Naive thymus-derived CD4-positive, alpha-beta T cell (primary cell): Measurements from ENCODE around the gene RTN4R. TPM values are rescaled to one million over a fixed set of nuclear protein-coding genes. Genes with fewer than 3 reads are reported as not detected.
"Not testable (repeated sequence)": the region's sequence is repeated elsewhere in the genome, so short reads cannot be mapped to it uniquely, and the experiment has no call there.

Source experiments
- ATAC-seq: fragments of 150-1000 bp; cut with Tn5 transposase; 2 replicates; pipeline ENCODE4 v1.10.0; 2021; ENCODE audit warnings: mild to moderate bottlenecking, moderate library complexity
- CTCF ChIA-PET: fragments of 350-600 bp; sonication (Branson Sonifier 250); formaldehyde crosslinking; loops from one replicate; lab custom pipeline; 2021; ENCODE audit warnings: antibody characterized with exemption; lab: Charles Lee
- POLR2A ChIA-PET: fragments of 350-600 bp; sonication (Branson Sonifier 250); formaldehyde crosslinking; loops from one replicate; lab custom pipeline; 2021; ENCODE audit warnings: antibody characterized with exemption, inconsistent platforms; lab: Charles Lee
- DNase-seq, 9 donors: peaks; one replicate each; pipeline versions ENCODE4 v3.0.0 to v3.0.0-alpha.2; 2020 to 2022; ENCODE audit warnings: mixed read lengths in 1 of 9
- H3K27ac ChIP-seq: one replicate; pipeline ENCODE4 v1.7.0; 2013; ENCODE audit warnings: mild to moderate bottlenecking, low read depth, low read length, moderate library complexity
- H3K27me3 ChIP-seq, 2 donors: one replicate each; pipeline ENCODE4 v1.7.0; 2013; ENCODE audit warnings: low read length in 2 of 2, mild to moderate bottlenecking in 2 of 2, moderate library complexity in 2 of 2; ENCODE audit not compliant: control insufficient read depth in 2 of 2, insufficient read depth in 2 of 2
- H3K36me3 ChIP-seq, 3 experiments: 1 replicate in 2 of 3; 2 replicates in 1 of 3; pipeline ENCODE4 v1.7.0; 2013; ENCODE audit warnings: low read length in 3 of 3, mild to moderate bottlenecking in 3 of 3, moderate library complexity in 1 of 3; ENCODE audit not compliant: insufficient read depth in 3 of 3, control insufficient read depth in 2 of 3
- H3K4me1 ChIP-seq, 2 donors: one replicate each; pipeline ENCODE4 v1.7.0; 2013; ENCODE audit warnings: low read length in 2 of 2, mild to moderate bottlenecking in 2 of 2, moderate library complexity in 1 of 2; ENCODE audit not compliant: control insufficient read depth in 2 of 2, insufficient read depth in 2 of 2
- H3K4me3 ChIP-seq: 2 replicates; pipeline ENCODE4 v1.7.0; 2013; ENCODE audit warnings: mild to moderate bottlenecking, low read length
- H3K9me3 ChIP-seq, 3 experiments: 1 replicate in 2 of 3; 2 replicates in 1 of 3; pipeline ENCODE4 v1.7.0; 2013; ENCODE audit warnings: low read length in 3 of 3; ENCODE audit not compliant: control insufficient read depth in 2 of 3
- H3K27ac Mint-ChIP-seq, 9 donors: one replicate each; pipeline ENCODE4 v1.8.0; 2020 to 2022; ENCODE audit warnings: mixed read lengths in 9 of 9, mild to moderate bottlenecking in 8 of 9, moderate library complexity in 5 of 9, inconsistent platforms in 2 of 9
- H3K27me3 Mint-ChIP-seq, 5 donors: one replicate each; pipeline ENCODE4 v1.8.0; 2021 to 2022; ENCODE audit warnings: mixed read lengths in 5 of 5, mild to moderate bottlenecking in 1 of 5
- H3K36me3 Mint-ChIP-seq, 5 donors: one replicate each; pipeline ENCODE4 v1.8.0; 2020 to 2022; ENCODE audit warnings: mixed read lengths in 5 of 5, mild to moderate bottlenecking in 3 of 5, inconsistent platforms in 1 of 5
- H3K4me1 Mint-ChIP-seq, 7 donors: one replicate each; pipeline ENCODE4 v1.8.0; 2020 to 2022; ENCODE audit warnings: mixed read lengths in 7 of 7, mild to moderate bottlenecking in 3 of 7, inconsistent platforms in 1 of 7
- H3K4me3 Mint-ChIP-seq, 10 donors: one replicate each; pipeline ENCODE4 v1.8.0; 2020 to 2022; ENCODE audit warnings: mild to moderate bottlenecking in 10 of 10, mixed read lengths in 10 of 10, moderate library complexity in 6 of 10, inconsistent platforms in 2 of 10
- H3K9me3 Mint-ChIP-seq, 11 donors: one replicate each; pipeline ENCODE4 v1.8.0; 2020 to 2022; ENCODE audit warnings: mixed read lengths in 11 of 11, mild to moderate bottlenecking in 4 of 11, inconsistent platforms in 1 of 11, moderate library complexity in 1 of 11
- intact Hi-C, 2 donors: fragments of 100-400 bp; cut with micrococcal nuclease; formaldehyde crosslinking; loops; one replicate each; pipeline ENCODE4 v1.15.1; 2023
- polyA plus RNA-seq, 2 donors: library from polyadenylated mRNA; unstranded; fragments of 300-500 nt; fragmentation: Illumina TruSeq; gene quantifications; one replicate each; pipeline ENCODE4 v1.2.3, GENCODE V29; 2021
- total RNA-seq, 6 experiments: library from RNA in 5 of 6; stranded (reverse) in 5 of 6; gene quantifications; 1 replicate in 5 of 6; 2 replicates in 1 of 6; pipeline ENCODE4 v1.2.3 and lab custom pipeline; 2021 to 2026

Gene RTN4R
- total and polyA plus RNA-seq, 7 experiments from 2014 or later = 0.98 to 2.9 (median 2.0) TPM

DNA sequence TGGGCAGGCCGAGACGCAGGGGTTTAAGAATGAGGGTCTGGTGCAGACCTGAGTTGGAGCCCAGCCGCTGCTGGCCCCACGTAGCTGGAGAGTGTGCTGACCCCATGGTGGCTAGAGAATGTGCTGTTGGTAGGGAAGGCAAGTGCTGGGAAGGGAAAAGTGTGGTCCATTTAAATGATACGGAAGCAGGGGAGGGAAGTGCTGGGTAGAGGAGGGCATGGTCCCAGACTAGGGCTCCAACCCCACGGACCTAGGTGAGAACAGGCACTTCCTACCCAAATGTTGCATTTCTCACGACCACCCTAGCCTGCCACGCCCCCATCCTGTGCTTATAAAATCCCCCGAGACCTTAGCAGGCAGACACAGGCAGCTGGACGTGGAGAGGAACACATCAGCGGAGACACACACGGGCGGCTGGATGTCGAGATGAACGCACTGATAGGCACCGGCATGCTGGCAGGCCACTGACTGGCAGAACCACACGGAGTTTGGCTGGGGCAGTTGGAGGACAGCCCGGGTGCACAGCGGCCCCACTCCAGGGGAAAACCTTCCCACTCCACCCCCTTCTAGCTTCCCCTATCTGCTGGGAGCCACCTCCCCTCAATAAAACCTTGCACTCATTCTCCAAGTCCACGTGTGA is 18.8 kb upstream of the RTN4R start:
- H3K27ac Mint-ChIP-seq = peak overlapping the region in 1 of 9 donors; percentile 12
- H3K27ac ChIP-seq, H3K4me1 Mint-ChIP-seq, H3K9me3 Mint-ChIP-seq, intact Hi-C loops, ATAC-seq, H3K36me3 ChIP-seq, H3K4me1 ChIP-seq, POLR2A ChIA-PET, DNase-seq, CTCF ChIA-PET, H3K4me3 Mint-ChIP-seq, H3K36me3 Mint-ChIP-seq, H3K27me3 ChIP-seq, H3K27me3 Mint-ChIP-seq, H3K9me3 ChIP-seq, H3K4me3 ChIP-seq: not testable (repeated sequence)

- H3K27ac Mint-ChIP-seq, H3K9me3 Mint-ChIP-seq, H3K27me3 Mint-ChIP-seq, intact Hi-C loops, H3K27me3 ChIP-seq, POLR2A ChIA-PET, H3K27ac ChIP-seq, ATAC-seq, H3K4me1 ChIP-seq, H3K9me3 ChIP-seq, H3K36me3 Mint-ChIP-seq, DNase-seq, H3K4me3 ChIP-seq, H3K36me3 ChIP-seq, H3K4me1 Mint-ChIP-seq: not testable (repeated sequence)
- H3K4me3 Mint-ChIP-seq = peak overlapping the region in 1 of 10 donors; percentile 13
- CTCF ChIA-PET = interaction anchor here (0.9 kb wide), 1 partner anchor 129 kb away, joined by 6 read pairs; no protein-coding TSS in a partner anchor
Measured at GRCh38 chr22:20286312-20286660, 18.2 kb upstream of the RTN4R start.

DNA sequence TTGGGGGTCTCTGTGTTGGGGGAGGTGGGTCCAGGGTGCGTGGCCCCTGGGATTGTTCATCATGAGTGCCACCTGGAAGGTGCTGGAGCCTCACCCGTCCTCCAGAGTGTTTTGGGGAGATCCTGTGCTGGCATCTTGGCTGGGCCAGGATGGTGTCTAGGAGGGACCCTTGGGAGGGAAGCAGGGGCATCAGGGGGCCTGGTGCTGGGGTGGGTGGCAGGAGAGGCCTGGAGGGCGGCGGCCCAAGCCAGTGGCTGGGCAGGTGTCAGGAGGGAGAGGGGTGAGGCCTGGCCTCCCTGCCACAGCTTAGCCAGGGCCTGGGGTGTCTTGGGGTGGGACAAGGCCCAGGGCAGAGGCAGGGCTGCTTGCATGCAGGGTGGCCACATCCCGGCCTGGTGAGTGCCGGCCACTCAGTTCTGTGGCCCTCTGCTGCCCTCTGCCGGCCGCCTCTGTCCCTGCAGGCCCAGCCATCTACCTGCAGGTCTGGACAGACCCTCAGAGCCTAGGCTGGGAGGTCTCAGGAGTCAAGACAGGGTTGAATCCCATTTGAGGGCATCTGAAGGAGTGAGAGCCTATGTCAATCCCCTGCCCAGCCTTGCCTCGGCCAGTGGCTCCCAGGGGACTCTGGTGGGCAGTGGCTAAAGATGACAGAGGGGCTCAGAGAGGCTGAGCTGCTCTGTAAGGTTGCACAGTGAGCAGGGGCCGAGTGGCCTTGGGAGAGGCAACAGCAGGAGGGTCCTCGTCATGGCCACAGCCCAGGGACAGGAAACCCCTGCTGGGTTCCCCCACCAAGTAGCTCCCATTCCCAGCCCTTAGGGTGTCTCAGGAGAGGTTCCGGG is 17.6 kb upstream of the RTN4R start:
- intact Hi-C loops = loop anchor here (1.0 to 2.0 kb wide), 3 partner anchors 17 to 128 kb away; partner anchors contain the start of gene RTN4R (in 1 of the 2)
- H3K27me3 ChIP-seq, POLR2A ChIA-PET, H3K27ac ChIP-seq, H3K27me3 Mint-ChIP-seq, H3K4me3 Mint-ChIP-seq, H3K9me3 Mint-ChIP-seq, H3K36me3 Mint-ChIP-seq, H3K9me3 ChIP-seq, H3K36me3 ChIP-seq, H3K4me1 ChIP-seq, H3K4me1 Mint-ChIP-seq, H3K27ac Mint-ChIP-seq, H3K4me3 ChIP-seq: not testable (repeated sequence)
- peak; percentile 85 for ATAC-seq
- CTCF ChIA-PET = interaction anchor here (0.9 to 1.2 kb wide), 3 partner anchors 129 to 132 kb away, joined by 3 to 7 read pairs (median 6); no protein-coding TSS in a partner anchor
- DNase-seq = peak; percentile 49 to 85 (median 65)

GRCh38 chr22:20284471-20285086 is 16.5 kb upstream of the RTN4R start:
- no peaks in the 10 kb centered on the region for H3K9me3 ChIP-seq
- H3K4me1 ChIP-seq = no peaks in the 10 kb centered on the region
- no peak overlapping the region for H3K4me3 ChIP-seq
- no peaks in the 10 kb centered on the region for H3K36me3 ChIP-seq
- Mint-ChIP-seq H3K4me3 (no peak overlapping the region), H3K9me3 (peaks cover 0 to 1% (median 0%) of the 10 kb centered on the region in 11 donors), H3K27me3 (no peaks in the 10 kb centered on the region), H3K4me1 (no peaks in the 10 kb centered on the region), H3K36me3 (no peaks in the 10 kb centered on the region), H3K27ac (peak overlapping the region in 2 of 9 donors; percentile 24 to 60)
- no peak overlapping the region for H3K27ac ChIP-seq
- ATAC-seq (no peak), DNase-seq (no peak)
- ChIA-PET POLR2A (no interaction called here), CTCF (interaction anchor here (0.9 to 1.2 kb wide), 4 partner anchors 125 to 179 kb away, joined by 3 to 7 read pairs (median 4); no protein-coding TSS in a partner anchor)
- H3K27me3 ChIP-seq = no peaks in the 10 kb centered on the region
- intact Hi-C loops = loop anchor here (1.0 to 2.0 kb wide), 3 partner anchors 16 to 127 kb away; partner anchors contain the start of gene RTN4R (in 1 of the 2)

GRCh38 chr22:20283674-20284066 is 15.6 kb upstream of the RTN4R start:
- no peak for DNase-seq
- no peak overlapping the region for H3K4me3 ChIP-seq
- CTCF ChIA-PET = interaction anchor here (1.0 to 2.1 kb wide), 2 partner anchors 124 to 126 kb away, joined by 3 to 5 read pairs; no protein-coding TSS in a partner anchor
- H3K9me3 ChIP-seq = no peaks in the 10 kb centered on the region
- no peaks in the 10 kb centered on the region for H3K36me3 ChIP-seq
- ATAC-seq = no peak
- intact Hi-C loops = loop anchor here in 1 of 2 donors (2.0 kb wide), 1 partner anchor 15 kb away; the partner anchor contains the start of gene RTN4R
- POLR2A ChIA-PET = no interaction called here
- H3K4me1 Mint-ChIP-seq = no peaks in the 10 kb centered on the region
- H3K36me3 Mint-ChIP-seq = no peaks in the 10 kb centered on the region
- no peaks in the 10 kb centered on the region for H3K27me3 Mint-ChIP-seq
- no peak overlapping the region for H3K4me3 Mint-ChIP-seq
- no peak overlapping the region for H3K27ac Mint-ChIP-seq
- peaks cover 0 to 1% (median 0%) of the 10 kb centered on the region in 11 donors for H3K9me3 Mint-ChIP-seq
- H3K4me1 ChIP-seq = no peaks in the 10 kb centered on the region
- H3K27me3 ChIP-seq = no peaks in the 10 kb centered on the region
- no peak overlapping the region for H3K27ac ChIP-seq

GRCh38 chr22:20282901-20283673 is 15.0 kb upstream of the RTN4R start:
- H3K27ac Mint-ChIP-seq = no peak overlapping the region
- intact Hi-C loops = no loop called here
- no peaks in the 10 kb centered on the region for H3K36me3 Mint-ChIP-seq
- H3K4me1 ChIP-seq = no peaks in the 10 kb centered on the region
- no peaks in the 10 kb centered on the region for H3K27me3 ChIP-seq
- H3K4me1 Mint-ChIP-seq = no peaks in the 10 kb centered on the region
- H3K27ac ChIP-seq = no peak overlapping the region
- no peaks in the 10 kb centered on the region for H3K36me3 ChIP-seq
- CTCF ChIA-PET = interaction anchor here (2.1 kb wide), 1 partner anchor 126 kb away, joined by 5 read pairs; no protein-coding TSS in a partner anchor
- no peaks in the 10 kb centered on the region for H3K27me3 Mint-ChIP-seq
- no peak overlapping the region for H3K4me3 Mint-ChIP-seq
- H3K9me3 ChIP-seq = no peaks in the 10 kb centered on the region
- POLR2A ChIA-PET = no interaction called here
- no peak overlapping the region for H3K4me3 ChIP-seq
- ATAC-seq (no peak), DNase-seq (no peak)
- peaks cover 0 to 1% (median 0%) of the 10 kb centered on the region in 11 donors for H3K9me3 Mint-ChIP-seq
